A673 (cell line): ENCODE measurements around the gene SLC31A1. TPM values are rescaled to one million over a fixed set of nuclear protein-coding genes. Genes with fewer than 3 reads are reported as not detected.
"Not testable (repeated sequence)": the region's sequence is repeated elsewhere in the genome, so short reads cannot be mapped to it uniquely, and the experiment has no call there.

Experiments used
- BruUV-seq: library from RNA; stranded (reverse); fragments of 400-500 nt; replicated peaks from 2 replicates; lab custom pipeline; 2021; lab: Mats Ljungman, UMichigan
- CTCF ChIA-PET: fragments of 300-600 bp; sonication (Branson Sonifier 250); formaldehyde crosslinking; loops from one replicate; lab custom pipeline; 2022; ENCODE audit warnings: antibody characterized with exemption; lab: Charles Lee
- POLR2A ChIA-PET: fragments of 300-600 bp; sonication (Branson Sonifier 250); formaldehyde crosslinking; loops from one replicate; lab custom pipeline; 2022; ENCODE audit warnings: antibody characterized with exemption; ENCODE audit not compliant: low non-redundant PET; lab: Charles Lee
- DNase-seq: peaks from one replicate; pipeline ENCODE4 v3.0.0-alpha.2; 2015; ENCODE audit warnings: low spot score
- H3K27ac ChIP-seq: fragments of 200-600 bp; sonication (generic); 2 replicates; pipeline ENCODE4 v1.5.1; 2016; ENCODE audit warnings: mixed run types, low read depth, mild to moderate bottlenecking, mixed read lengths, antibody characterized with exemption, low read length; ENCODE audit not compliant: poor library complexity, severe bottlenecking
- H3K27me3 ChIP-seq: fragments of 200-600 bp; sonication (generic); replicated peaks from 2 replicates; pipeline ENCODE4 v1.6.1; 2017; ENCODE audit warnings: mixed run types, low read depth, mild to moderate bottlenecking, mixed read lengths, antibody characterized with exemption, low read length; ENCODE audit not compliant: insufficient read depth, poor library complexity
- H3K36me3 ChIP-seq: fragments of 200-600 bp; sonication (generic); 2 replicates; pipeline ENCODE4 v1.6.1; 2016; ENCODE audit warnings: mixed run types, mild to moderate bottlenecking, mixed read lengths, antibody characterized with exemption, low read length; ENCODE audit not compliant: insufficient read depth, poor library complexity, severe bottlenecking
- H3K4me1 ChIP-seq: fragments of 200-600 bp; sonication (generic); 2 replicates; pipeline ENCODE4 v1.6.1; 2017; ENCODE audit warnings: mixed run types, mild to moderate bottlenecking, mixed read lengths, antibody characterized with exemption, low read length; ENCODE audit not compliant: insufficient read depth, poor library complexity, severe bottlenecking
- H3K4me3 ChIP-seq: fragments of 200-600 bp; sonication (generic); 2 replicates; pipeline ENCODE4 v1.5.1; 2016; ENCODE audit warnings: low read depth, mixed run types, mild to moderate bottlenecking, mixed read lengths, low read length; ENCODE audit not compliant: poor library complexity, severe bottlenecking
- H3K9me3 ChIP-seq: fragments of 200-600 bp; sonication (generic); 2 replicates; pipeline ENCODE4 v1.6.1; 2016; ENCODE audit warnings: mixed run types, low read depth, mild to moderate bottlenecking, mixed read lengths, antibody characterized with exemption, low read length; ENCODE audit not compliant: poor library complexity, severe bottlenecking
- CTCF ChIP-seq: fragments of 300-800, 200-600 bp; sonication (generic); conservative IDR thresholded peaks from 2 replicates; pipeline ENCODE4 v1.5.1; 2017; ENCODE audit warnings: low read depth, mild to moderate bottlenecking, antibody characterized with exemption, low read length, moderate library complexity, mixed read lengths
- EZH2 ChIP-seq: fragments of 200-600 bp; sonication (generic); IDR thresholded peaks from 2 replicates; pipeline ENCODE4 v1.6.1; 2017; ENCODE audit warnings: borderline replicate concordance, low read depth, mild to moderate bottlenecking, mixed read lengths, antibody characterized with exemption, low read length; ENCODE audit not compliant: poor library complexity, severe bottlenecking
- intact Hi-C: fragments of 100-400 bp; cut with micrococcal nuclease; formaldehyde crosslinking; loops from one replicate; pipeline ENCODE4 v1.10.0; 2022; ENCODE audit not compliant: unreplicated experiment
- total RNA-seq: library from RNA; stranded (reverse); gene quantifications from 2 replicates; pipeline ENCODE4 v1.2.3, GENCODE V29; 2021

The SLC31A1 gene
- total RNA-seq, 1 experiment from 2014 or later, result 32.7 TPM

GRCh38 chr9:113290052-113290607 lies 68.8 kb downstream of the SLC31A1 start:
- H3K27me3 ChIP-seq, result no peaks in the 10 kb centered on the region
- H3K36me3 ChIP-seq, result peaks cover 80% of the 10 kb centered on the region
- intact Hi-C loops, result no loop called here
- no peaks in the 10 kb centered on the region for H3K9me3 ChIP-seq
- CTCF ChIA-PET, result no interaction called here
- no peak for DNase-seq
- POLR2A ChIA-PET, result no interaction called here
- no TSS peak for BruUV-seq
- TF ChIP-seq EZH2, result no peak
- TF ChIP-seq CTCF, result no peak
- no peak overlapping the region for H3K27ac ChIP-seq
- no peaks in the 10 kb centered on the region for H3K4me1 ChIP-seq
- H3K4me3 ChIP-seq, result no peak overlapping the region

- no peaks in the 10 kb centered on the region for H3K27me3 ChIP-seq
- no peak overlapping the region for H3K4me3 ChIP-seq
- no peak for TF ChIP-seq EZH2
- no peak for TF ChIP-seq CTCF
- ChIA-PET POLR2A (no interaction called here), CTCF (no interaction called here)
- BruUV-seq, result no TSS peak
- DNase-seq, result no peak
- intact Hi-C loops, result no loop called here
- no peaks in the 10 kb centered on the region for H3K4me1 ChIP-seq
- H3K27ac ChIP-seq, result no peak overlapping the region
- H3K36me3 ChIP-seq, result peaks cover 49% of the 10 kb centered on the region
- no peaks in the 10 kb centered on the region for H3K9me3 ChIP-seq
Measured at GRCh38 chr9:113293285-113293878, 72.0 kb downstream of the SLC31A1 start.

GRCh38 chr9:113296247-113296646 lies 74.9 kb downstream of the SLC31A1 start:
- BruUV-seq, intact Hi-C loops, H3K9me3 ChIP-seq, H3K4me1 ChIP-seq, DNase-seq, POLR2A ChIA-PET, CTCF ChIA-PET, H3K4me3 ChIP-seq, H3K27ac ChIP-seq, H3K27me3 ChIP-seq: not testable (repeated sequence)
- peaks cover 23% of the 10 kb centered on the region for H3K36me3 ChIP-seq
